GM12878 (cell line): ENCODE measurements around the gene PRKCE.

Source experiments
- ASH2L ChIP-seq: fragments of 300-600, 200-600 bp; sonication (generic); IDR thresholded peaks from 2 replicates; pipeline ENCODE4 v1.6.1; 2017; ENCODE audit warnings: low read depth, mild to moderate bottlenecking, borderline replicate concordance
- CTCF ChIP-seq, 3 experiments: IDR thresholded peaks in 2 of 3; conservative IDR thresholded peaks in 1 of 3; 2 replicates each; pipeline ENCODE4 v1.5.1; 2011; ENCODE audit warnings: low read depth in 3 of 3, low read length in 3 of 3, mild to moderate bottlenecking in 3 of 3, control low read depth in 2 of 3, moderate library complexity in 2 of 3, inconsistent platforms in 1 of 3, mixed read lengths in 1 of 3; ENCODE audit not compliant: control insufficient read depth in 2 of 3, insufficient read depth in 1 of 3; ENCODE audit errors: extremely low read depth in 1 of 3
- DPF2 ChIP-seq: fragments of 450-650 bp; IDR thresholded peaks from 2 replicates; pipeline ENCODE4 v1.6.1; 2017; ENCODE audit warnings: mild to moderate bottlenecking
- EZH2 ChIP-seq: IDR thresholded peaks from 2 replicates; pipeline ENCODE4 v1.6.1; 2012; ENCODE audit warnings: low read depth, mild to moderate bottlenecking, control low read depth, inconsistent platforms, low read length, borderline replicate concordance; ENCODE audit not compliant: control insufficient read depth
- FOXM1 ChIP-seq: IDR thresholded peaks from 2 replicates; pipeline ENCODE4 v1.6.1; 2012; ENCODE audit warnings: low read depth, mild to moderate bottlenecking, inconsistent platforms, low read length, moderate library complexity
- NFIC ChIP-seq: IDR thresholded peaks from 2 replicates; pipeline ENCODE4 v1.6.1; 2012; ENCODE audit warnings: low read depth, mild to moderate bottlenecking, inconsistent platforms, low read length, moderate library complexity
- REST ChIP-seq: IDR thresholded peaks from 2 replicates; pipeline ENCODE4 v1.6.1; 2012; ENCODE audit warnings: mild to moderate bottlenecking, low read depth, low read length

GRCh38 chr2:46025676-46026075, 374.2 kb downstream of the PRKCE start:
- TF ChIP-seq FOXM1 (no peak), EZH2 (no peak), REST (no peak), CTCF (IDR thresholded peaks at IDR 0.05 in 2 of 3, conservative IDR thresholded peaks at IDR 0.05 in 1 of 3; ENCODE audit: control insufficient read depth in 2 of 3, extremely low read depth in 1 of 3, insufficient read depth in 1 of 3, low read depth in 3 of 3, low read length in 3 of 3) (no peak), DPF2 (no peak), NFIC (no peak), ASH2L (no peak)
